K562 (cell line): ENCODE measurements around the gene MEAF6. TPM values are rescaled to one million over a fixed set of nuclear protein-coding genes. Genes with fewer than 3 reads are reported as not detected.

ENCODE experiments used
- ESRRB ChIP-seq: fragments of 250-450 bp; sonication (Bioruptor Pico); IDR thresholded peaks from 2 replicates; pipeline ENCODE4 v1.5.0; 2020; ENCODE audit warnings: mild to moderate bottlenecking, moderate library complexity, borderline replicate concordance
- HNRNPUL1 ChIP-seq: fragments of 200-400 bp; formaldehyde crosslinking; IDR thresholded peaks from 2 replicates; pipeline ENCODE4 v1.6.1; 2017; ENCODE audit warnings: low read length
- NCOA6 ChIP-seq: fragments of 450-650 bp; IDR thresholded peaks from 2 replicates; pipeline ENCODE4 v1.6.1; 2017; ENCODE audit warnings: mild to moderate bottlenecking
- PCBP2 ChIP-seq: fragments of 200-400 bp; formaldehyde crosslinking; IDR thresholded peaks from 2 replicates; pipeline ENCODE4 v1.6.1; 2018; ENCODE audit warnings: low read length, low read depth, mild to moderate bottlenecking, moderate library complexity; ENCODE audit not compliant: poor library complexity, severe bottlenecking
- PHB ChIP-seq: fragments of 250-450 bp; sonication (Bioruptor Pico); IDR thresholded peaks from 2 replicates; pipeline ENCODE4 v1.5.0; 2021
- PRMT5 ChIP-seq: sonication (generic); formaldehyde crosslinking; IDR thresholded peaks from 2 replicates; pipeline ENCODE4 v1.5.0; 2020; ENCODE audit warnings: missing genetic modification reagents
- RAD21 ChIP-seq, 2 experiments: fragments of 250-450 bp in 1 of 2; fragments of 450-650 bp in 1 of 2; sonication (Bioruptor Pico) in 1 of 2; formaldehyde crosslinking in 1 of 2; IDR thresholded peaks in 1 of 2; conservative IDR thresholded peaks in 1 of 2; 2 replicates each; pipeline versions ENCODE4 v1.4.0 to v1.8.0; 2020 to 2022; ENCODE audit warnings: mild to moderate bottlenecking in 2 of 2, moderate library complexity in 1 of 2
- RREB1 ChIP-seq: fragments of 250-450 bp; sonication (Bioruptor Pico); IDR thresholded peaks from 2 replicates; pipeline ENCODE4 v1.4.0; 2020
- ZFP30 ChIP-seq: fragments of 250-450 bp; sonication (Bioruptor Pico); IDR thresholded peaks from 2 replicates; pipeline ENCODE4 v1.8.0; 2022; ENCODE audit warnings: moderate library complexity, mild to moderate bottlenecking, inconsistent platforms, borderline replicate concordance
- ZNF124 ChIP-seq: sonication (generic); formaldehyde crosslinking; IDR thresholded peaks from 2 replicates; pipeline ENCODE4 v1.8.1; 2022; ENCODE audit warnings: missing genetic modification reagents
- ZNF316 ChIP-seq: fragments of 450-650 bp; IDR thresholded peaks from 2 replicates; pipeline ENCODE4 v1.6.1; 2016
- polyA plus RNA-seq, 8 experiments: library from polyadenylated mRNA; depleted of rRNA in 4 of 8; stranded (reverse) in 5 of 8; unstranded in 3 of 8; fragments of >200 nt; fragmentation: Nextera tagmentation in 2 of 8; fragmentation: Illumina TruSeq in 1 of 8; extraction: Ambion mirVana in 2 of 8; extraction: Trizol in 1 of 8; gene quantifications; 2 replicates each; pipeline versions ENCODE4 v1.2.1 to v1.2.3, GENCODE V29; 2011 to 2014; ENCODE audit warnings: inconsistent platforms in 1 of 8, missing spikeins in 1 of 8
- total RNA-seq, 7 experiments: library from RNA; depleted of rRNA in 6 of 7; stranded (reverse); fragments of >200 nt in 6 of 7; fragmentation: Illumina TruSeq in 2 of 7; extraction: Trizol in 2 of 7; gene quantifications; 2 replicates each; pipeline versions ENCODE4 v1.2.1 to v1.2.3, GENCODE V29; 2011 to 2021; ENCODE audit warnings: low replicate concordance in 1 of 7
- TF ChIP-seq, protein P1 (sequence below): IDR thresholded peaks from 2 replicates; pipeline ENCODE4 v1.6.1; 2014; ENCODE audit warnings: antibody characterized with exemption
- TF ChIP-seq, protein P2 (sequence below), 3 experiments: fragments of 200-800 bp in 1 of 3; fragments of 250-450 bp in 1 of 3; fragments of 450-650 bp in 1 of 3; sonication (Bioruptor Pico) in 1 of 3; sonication (Bioruptor generic) in 1 of 3; formaldehyde crosslinking in 1 of 3; IDR thresholded peaks; 2 replicates each; pipeline versions ENCODE4 v1.6.1 to v1.8.0; 2016 to 2022; ENCODE audit warnings: mild to moderate bottlenecking in 2 of 3, missing genetic modification characterization in 2 of 3, missing compliant biosample characterization in 1 of 3, moderate library complexity in 1 of 3

Gene MEAF6
- total and polyA plus RNA-seq, 9 of the 15 experiments (the other 6 are each of a cell fraction or from before 2014, with no cell fraction given) = 55.0 to 151 (median 92.3) TPM

GRCh38 chr1:37553927-37554808 lies 39.6 kb upstream of the MEAF6 start, which contains the start of gene SNIP1 (continued):
- TF ChIP-seq, protein P1, sequence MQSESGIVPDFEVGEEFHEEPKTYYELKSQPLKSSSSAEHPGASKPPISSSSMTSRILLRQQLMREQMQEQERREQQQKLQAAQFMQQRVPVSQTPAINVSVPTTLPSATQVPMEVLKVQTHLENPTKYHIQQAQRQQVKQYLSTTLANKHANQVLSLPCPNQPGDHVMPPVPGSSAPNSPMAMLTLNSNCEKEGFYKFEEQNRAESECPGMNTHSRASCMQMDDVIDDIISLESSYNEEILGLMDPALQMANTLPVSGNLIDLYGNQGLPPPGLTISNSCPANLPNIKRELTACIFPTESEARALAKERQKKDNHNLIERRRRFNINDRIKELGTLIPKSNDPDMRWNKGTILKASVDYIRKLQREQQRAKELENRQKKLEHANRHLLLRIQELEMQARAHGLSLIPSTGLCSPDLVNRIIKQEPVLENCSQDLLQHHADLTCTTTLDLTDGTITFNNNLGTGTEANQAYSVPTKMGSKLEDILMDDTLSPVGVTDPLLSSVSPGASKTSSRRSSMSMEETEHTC = peak; percentile 81
- TF ChIP-seq PCBP2 (no peak), ZNF124 (CRISPR knock-in tag) (no peak), PRMT5 (CRISPR knock-in tag) (no peak), RAD21 (CRISPR knock-in tag; conservative IDR thresholded peaks at IDR 0.05 in 1 of 2, IDR thresholded peaks at IDR 0.05 in 1 of 2) (no peak), ZFP30 (CRISPR knock-in tag) (no peak), HNRNPUL1 (no peak), ESRRB (CRISPR knock-in tag) (no peak), PHB (no peak), RREB1 (CRISPR knock-in tag) (peak; percentile 53; the same call in 1 of the 2 replicates), NCOA6 (no peak), ZNF316 (0 out of 2 replicates have a peak, but pooled peaks have one; percentile 6)
- TF ChIP-seq, protein P2, sequence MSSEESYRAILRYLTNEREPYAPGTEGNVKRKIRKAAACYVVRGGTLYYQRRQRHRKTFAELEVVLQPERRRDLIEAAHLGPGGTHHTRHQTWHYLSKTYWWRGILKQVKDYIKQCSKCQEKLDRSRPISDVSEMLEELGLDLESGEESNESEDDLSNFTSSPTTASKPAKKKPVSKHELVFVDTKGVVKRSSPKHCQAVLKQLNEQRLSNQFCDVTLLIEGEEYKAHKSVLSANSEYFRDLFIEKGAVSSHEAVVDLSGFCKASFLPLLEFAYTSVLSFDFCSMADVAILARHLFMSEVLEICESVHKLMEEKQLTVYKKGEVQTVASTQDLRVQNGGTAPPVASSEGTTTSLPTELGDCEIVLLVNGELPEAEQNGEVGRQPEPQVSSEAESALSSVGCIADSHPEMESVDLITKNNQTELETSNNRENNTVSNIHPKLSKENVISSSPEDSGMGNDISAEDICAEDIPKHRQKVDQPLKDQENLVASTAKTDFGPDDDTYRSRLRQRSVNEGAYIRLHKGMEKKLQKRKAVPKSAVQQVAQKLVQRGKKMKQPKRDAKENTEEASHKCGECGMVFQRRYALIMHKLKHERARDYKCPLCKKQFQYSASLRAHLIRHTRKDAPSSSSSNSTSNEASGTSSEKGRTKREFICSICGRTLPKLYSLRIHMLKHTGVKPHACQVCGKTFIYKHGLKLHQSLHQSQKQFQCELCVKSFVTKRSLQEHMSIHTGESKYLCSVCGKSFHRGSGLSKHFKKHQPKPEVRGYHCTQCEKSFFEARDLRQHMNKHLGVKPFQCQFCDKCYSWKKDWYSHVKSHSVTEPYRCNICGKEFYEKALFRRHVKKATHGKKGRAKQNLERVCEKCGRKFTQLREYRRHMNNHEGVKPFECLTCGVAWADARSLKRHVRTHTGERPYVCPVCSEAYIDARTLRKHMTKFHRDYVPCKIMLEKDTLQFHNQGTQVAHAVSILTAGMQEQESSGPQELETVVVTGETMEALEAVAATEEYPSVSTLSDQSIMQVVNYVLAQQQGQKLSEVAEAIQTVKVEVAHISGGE (CRISPR knock-in tag; IDR thresholded peaks at IDR 0.05) = peak in 2 of 3 experiments; percentile 21 to 68; a peak in 1 of 6 replicates
